Breast epithelium (tissue), 3 donors: Measurements from ENCODE around the gene INIP.

ENCODE experiments used
- POLR2A ChIP-seq: fragments of 450-650 bp; IDR thresholded peaks from one replicate; pipeline ENCODE4 v1.6.1; 2016; ENCODE audit warnings: antibody characterized with exemption, mild to moderate bottlenecking, moderate library complexity
- POLR2AphosphoS5 ChIP-seq, 3 donors: sonication (generic); formaldehyde crosslinking; IDR thresholded peaks; one replicate each; pipeline ENCODE4 v1.6.1; 2017; ENCODE audit warnings: antibody characterized with exemption in 3 of 3
- TF ChIP-seq, protein P1 (sequence below), 3 donors: fragments of 450-650 bp; IDR thresholded peaks; one replicate each; pipeline ENCODE4 v1.5.1; 2016 to 2017; ENCODE audit warnings: antibody characterized with exemption in 3 of 3, mild to moderate bottlenecking in 3 of 3, moderate library complexity in 3 of 3

DNA sequence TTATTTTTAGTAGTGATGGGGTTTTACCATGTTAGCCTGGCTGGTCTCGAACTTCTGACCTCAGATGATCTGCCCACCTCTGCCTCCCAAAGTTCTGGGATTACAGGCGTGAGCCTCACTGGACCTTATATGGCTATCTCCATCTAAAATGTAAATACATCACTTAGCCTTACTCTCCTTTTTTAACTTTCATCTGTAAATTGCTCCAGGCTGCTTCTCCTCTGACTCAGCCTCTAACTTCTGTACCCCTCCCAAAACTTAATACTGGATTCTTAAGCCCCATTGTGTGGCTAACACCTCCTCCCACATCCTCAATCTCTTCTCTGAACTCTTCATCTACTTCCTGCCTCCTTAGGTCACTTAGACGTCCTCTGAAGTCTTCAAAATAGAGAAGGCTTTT is 36.7 kb upstream of the INIP start:
- TF ChIP-seq POLR2AphosphoS5 (IDR thresholded peaks at IDR 0.05) (no peak), POLR2A (no peak)
- TF ChIP-seq, protein P1, sequence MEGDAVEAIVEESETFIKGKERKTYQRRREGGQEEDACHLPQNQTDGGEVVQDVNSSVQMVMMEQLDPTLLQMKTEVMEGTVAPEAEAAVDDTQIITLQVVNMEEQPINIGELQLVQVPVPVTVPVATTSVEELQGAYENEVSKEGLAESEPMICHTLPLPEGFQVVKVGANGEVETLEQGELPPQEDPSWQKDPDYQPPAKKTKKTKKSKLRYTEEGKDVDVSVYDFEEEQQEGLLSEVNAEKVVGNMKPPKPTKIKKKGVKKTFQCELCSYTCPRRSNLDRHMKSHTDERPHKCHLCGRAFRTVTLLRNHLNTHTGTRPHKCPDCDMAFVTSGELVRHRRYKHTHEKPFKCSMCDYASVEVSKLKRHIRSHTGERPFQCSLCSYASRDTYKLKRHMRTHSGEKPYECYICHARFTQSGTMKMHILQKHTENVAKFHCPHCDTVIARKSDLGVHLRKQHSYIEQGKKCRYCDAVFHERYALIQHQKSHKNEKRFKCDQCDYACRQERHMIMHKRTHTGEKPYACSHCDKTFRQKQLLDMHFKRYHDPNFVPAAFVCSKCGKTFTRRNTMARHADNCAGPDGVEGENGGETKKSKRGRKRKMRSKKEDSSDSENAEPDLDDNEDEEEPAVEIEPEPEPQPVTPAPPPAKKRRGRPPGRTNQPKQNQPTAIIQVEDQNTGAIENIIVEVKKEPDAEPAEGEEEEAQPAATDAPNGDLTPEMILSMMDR (IDR thresholded peaks at IDR 0.05), result no peak
